ENCODE measurements around the gene DMRTA1.
"Not testable (repeated sequence)": the region's sequence is repeated elsewhere in the genome, so short reads cannot be mapped to it uniquely, and the experiment has no call there.

DMRTA1 gene

GRCh38 chr9:22446589-22446949 lies at the start of gene DMRTA1:
DMRTA1 (plus strand) TSS chr9:22446824; CDS start chr9:22447066, 242 bp downstream.
- peak in 1 of 2 donors; percentile 1 for DNase-seq (ENCODE audit: low read depth in 1 of 2, low spot score in 1 of 2)

- no peak for DNase-seq (ENCODE audit: low read depth in 1 of 2, low spot score in 1 of 2)
Observed at GRCh38 chr9:22401671-22402070, 45.0 kb upstream of the DMRTA1 start.

GRCh38 chr9:22405869-22406659 lies 40.6 kb upstream of the DMRTA1 start:
- DNase-seq (ENCODE audit: low read depth in 1 of 2, low spot score in 1 of 2), result no peak

GRCh38 chr9:22413884-22414283 lies 32.7 kb upstream of the DMRTA1 start:
- DNase-seq (ENCODE audit: low read depth in 1 of 2, low spot score in 1 of 2), result no peak

GRCh38 chr9:22415941-22416691 lies 30.5 kb upstream of the DMRTA1 start:
- DNase-seq (ENCODE audit: low read depth in 1 of 2, low spot score in 1 of 2), result no peak

- no peak for DNase-seq (ENCODE audit: low read depth in 1 of 2, low spot score in 1 of 2)
Observed at GRCh38 chr9:22416692-22417060, 29.9 kb upstream of the DMRTA1 start.

- DNase-seq (ENCODE audit: low read depth in 1 of 2, low spot score in 1 of 2), result no peak
Observed at GRCh38 chr9:22423566-22423965, 23.1 kb upstream of the DMRTA1 start.

GRCh38 chr9:22424616-22425015 lies 22.0 kb upstream of the DMRTA1 start:
- no peak for DNase-seq (ENCODE audit: low read depth in 1 of 2, low spot score in 1 of 2)

- DNase-seq (ENCODE audit: low read depth in 1 of 2, low spot score in 1 of 2), result no peak
Observed at GRCh38 chr9:22425551-22425950, 21.1 kb upstream of the DMRTA1 start.

- no peak for DNase-seq (ENCODE audit: low read depth in 1 of 2, low spot score in 1 of 2)
Observed at GRCh38 chr9:22427226-22427880, 19.3 kb upstream of the DMRTA1 start.

- no peak for DNase-seq (ENCODE audit: low read depth in 1 of 2, low spot score in 1 of 2)
Observed at GRCh38 chr9:22433691-22434090, 12.9 kb upstream of the DMRTA1 start.

- DNase-seq (ENCODE audit: low read depth in 1 of 2, low spot score in 1 of 2), result not testable (repeated sequence)
Observed at GRCh38 chr9:22435252-22435651, 11.4 kb upstream of the DMRTA1 start.

GRCh38 chr9:22437461-22438067 lies 9.1 kb upstream of the DMRTA1 start:
- DNase-seq (ENCODE audit: low read depth in 1 of 2, low spot score in 1 of 2), result not testable (repeated sequence)

GRCh38 chr9:22440841-22441240 lies 5.8 kb upstream of the DMRTA1 start:
- DNase-seq (ENCODE audit: low read depth in 1 of 2, low spot score in 1 of 2), result no peak

- peak in 1 of 2 donors; percentile 28 for DNase-seq (ENCODE audit: low read depth in 1 of 2, low spot score in 1 of 2)
Observed at GRCh38 chr9:22446950-22447617, 460 bp downstream of the DMRTA1 start.

GRCh38 chr9:22447618-22448305 lies 1.1 kb downstream of the DMRTA1 start:
- DNase-seq (ENCODE audit: low read depth in 1 of 2, low spot score in 1 of 2), result no peak

GRCh38 chr9:22449719-22450118 lies 3.1 kb downstream of the DMRTA1 start:
- DNase-seq (ENCODE audit: low read depth in 1 of 2, low spot score in 1 of 2), result no peak

- DNase-seq (ENCODE audit: low read depth in 1 of 2, low spot score in 1 of 2), result peak in 1 of 2 donors; percentile 16
Observed at GRCh38 chr9:22452415-22453010, 5.9 kb downstream of the DMRTA1 start.

- DNase-seq (ENCODE audit: low read depth in 1 of 2, low spot score in 1 of 2), result no peak
Observed at GRCh38 chr9:22454016-22454415, 7.4 kb downstream of the DMRTA1 start.

- no peak for DNase-seq (ENCODE audit: low read depth in 1 of 2, low spot score in 1 of 2)
Observed at GRCh38 chr9:22455181-22455580, 8.6 kb downstream of the DMRTA1 start.
